Muscle of arm (tissue), 12 donors: ENCODE results near the gene MED22. TPM values are rescaled to one million over a fixed set of nuclear protein-coding genes. Genes with fewer than 3 reads are reported as not detected.
A peak's percentile ranks its signal among the peaks of the same experiment; 100 is the strongest.
"Not testable (repeated sequence)": the region's sequence is repeated elsewhere in the genome, so short reads cannot be mapped to it uniquely, and the experiment has no call there.

Experiments used
- DNase-seq: peaks from one replicate; pipeline ENCODE4 v3.0.0-alpha.2; 2013
- polyA plus RNA-seq, 12 donors: library from polyadenylated mRNA; unstranded; fragments of 120-200 nt; gene quantifications; one replicate each; pipeline ENCODE4 v1.2.1, GENCODE V29; 2013; ENCODE audit not compliant: insufficient read length in 12 of 12

MED22 gene
- polyA plus RNA-seq, 12 donors: 18.8 to 27.5 (median 21.7) TPM; not detected in 1

DNA sequence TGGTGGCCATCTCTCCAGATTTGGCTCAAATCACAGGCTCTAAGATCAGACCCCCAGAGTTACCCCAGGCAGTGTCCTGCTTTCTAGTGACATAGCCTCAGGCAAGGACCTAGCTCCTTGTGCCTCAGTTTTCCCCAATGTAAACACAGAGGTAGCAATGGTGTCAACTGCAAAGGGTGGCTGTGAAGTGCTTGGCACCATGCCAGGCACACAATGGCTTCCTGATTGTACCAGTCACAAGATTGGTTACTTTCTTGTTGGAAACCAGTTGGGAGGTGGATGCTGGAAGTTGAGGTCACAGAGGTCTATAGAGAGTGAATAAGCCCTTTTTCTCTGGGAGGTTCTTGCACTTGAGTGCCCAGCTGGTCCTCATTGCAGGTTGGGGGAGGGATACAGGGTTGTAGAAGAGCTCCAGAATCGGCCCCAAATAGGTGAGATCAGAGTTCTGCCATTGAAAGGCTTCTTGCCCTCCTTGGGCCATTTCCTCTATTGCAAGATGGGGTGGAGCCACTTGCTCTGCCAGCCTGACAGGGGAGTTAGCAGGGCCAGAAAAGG is 30.6 kb upstream of the MED22 start:
- no peak for DNase-seq

DNA sequence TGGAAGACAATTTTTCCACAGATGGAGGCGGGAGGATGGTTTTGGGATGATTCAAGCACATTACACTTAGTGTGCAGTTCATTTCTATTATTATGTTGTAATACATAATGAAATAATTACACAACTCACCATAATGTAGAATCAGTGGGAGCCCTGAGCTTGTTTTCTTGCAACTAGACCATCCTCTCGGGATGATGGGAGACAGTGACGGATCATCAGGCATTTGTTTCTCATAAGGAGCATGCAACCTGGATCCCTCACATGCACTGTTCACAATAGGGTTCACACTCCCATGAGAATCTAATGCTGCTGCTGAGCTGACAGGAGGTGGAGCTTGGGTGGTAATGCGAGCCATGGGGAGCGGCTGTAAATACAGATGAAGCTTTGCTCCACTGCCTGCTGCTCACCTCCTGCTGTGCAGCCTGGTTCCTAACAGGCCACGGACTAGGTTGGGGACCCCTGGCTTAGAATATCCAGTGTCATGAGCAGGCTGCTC is 29.8 kb upstream of the MED22 start:
- DNase-seq: no peak

DNA sequence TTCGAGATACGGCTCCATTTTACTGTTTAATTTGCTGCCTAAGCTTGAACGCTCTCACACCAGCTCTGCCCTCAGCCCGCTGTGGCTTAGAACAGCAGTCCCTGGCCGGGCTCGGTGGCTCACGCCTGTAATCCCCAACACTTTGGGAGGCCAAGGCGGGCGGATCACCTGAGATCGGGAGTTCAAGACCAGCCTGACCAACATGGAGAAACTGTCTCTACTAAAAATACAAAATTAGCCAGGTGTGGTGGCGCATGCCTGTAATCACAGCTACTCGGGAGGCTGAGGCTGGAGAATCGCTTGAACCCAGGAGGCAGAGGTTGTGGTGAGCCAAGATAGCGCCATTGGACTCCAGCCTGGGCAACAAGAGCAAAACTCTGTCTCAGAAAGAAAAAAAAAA is 29.3 kb upstream of the MED22 start:
- DNase-seq: not testable (repeated sequence)

DNA sequence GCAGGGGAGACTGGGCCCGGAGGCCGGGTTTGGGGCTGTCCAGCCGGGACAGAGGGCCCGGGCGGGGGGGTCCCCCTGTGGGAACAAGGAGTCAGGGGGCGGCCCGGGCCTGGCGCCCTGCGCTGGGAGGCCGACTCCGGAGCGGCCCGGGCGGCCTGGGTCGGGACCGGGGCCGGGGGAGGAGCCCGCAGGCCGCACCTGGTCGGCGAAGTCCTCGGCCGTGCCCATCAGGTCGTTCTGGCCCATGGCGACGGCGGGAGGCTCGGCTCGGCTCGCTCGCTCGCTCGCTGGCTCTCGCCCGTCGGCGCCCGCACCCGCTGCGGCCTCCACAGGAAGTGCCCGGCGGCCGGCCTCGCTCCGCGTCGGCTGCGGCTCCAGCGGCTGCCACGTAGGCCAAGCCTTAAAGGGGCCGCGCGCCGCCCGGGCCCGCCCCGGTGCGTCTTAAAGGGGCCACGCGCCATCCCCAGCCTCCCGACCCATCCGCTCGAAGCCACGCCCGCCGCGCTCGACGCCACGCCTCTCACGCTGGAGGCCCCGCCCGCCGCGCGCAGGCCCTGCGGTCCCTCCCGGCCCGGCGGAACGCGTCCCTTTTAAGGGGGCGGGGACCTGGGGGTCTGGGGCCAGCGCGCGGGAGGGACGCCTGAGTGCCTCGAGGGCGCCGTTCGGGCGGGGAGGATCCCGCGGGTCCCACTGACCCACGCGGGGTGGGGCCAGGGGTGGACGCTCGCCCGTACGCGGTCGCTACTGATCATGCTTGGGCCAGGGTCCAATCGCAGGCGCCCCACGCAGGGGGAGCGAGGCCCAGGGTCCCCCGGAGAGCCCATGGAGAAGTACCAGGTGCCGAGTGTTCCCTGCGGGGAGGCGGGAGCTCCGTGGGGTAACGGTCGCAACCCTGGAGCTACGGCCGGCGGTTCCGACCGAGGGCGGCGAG is 28.1 kb upstream of the MED22 start, which contains the start of the genes STKLD1 and SURF4:
TSS of gene STKLD1 (plus strand) at position 643 of the 931 bp plus-strand sequence. CDS start at position 751, 108 bp downstream.
TSS of gene SURF4 (minus strand) at position 337 of the 931 bp plus-strand sequence. CDS start at position 246, 91 bp downstream.
- DNase-seq: peak; percentile 95

DNA sequence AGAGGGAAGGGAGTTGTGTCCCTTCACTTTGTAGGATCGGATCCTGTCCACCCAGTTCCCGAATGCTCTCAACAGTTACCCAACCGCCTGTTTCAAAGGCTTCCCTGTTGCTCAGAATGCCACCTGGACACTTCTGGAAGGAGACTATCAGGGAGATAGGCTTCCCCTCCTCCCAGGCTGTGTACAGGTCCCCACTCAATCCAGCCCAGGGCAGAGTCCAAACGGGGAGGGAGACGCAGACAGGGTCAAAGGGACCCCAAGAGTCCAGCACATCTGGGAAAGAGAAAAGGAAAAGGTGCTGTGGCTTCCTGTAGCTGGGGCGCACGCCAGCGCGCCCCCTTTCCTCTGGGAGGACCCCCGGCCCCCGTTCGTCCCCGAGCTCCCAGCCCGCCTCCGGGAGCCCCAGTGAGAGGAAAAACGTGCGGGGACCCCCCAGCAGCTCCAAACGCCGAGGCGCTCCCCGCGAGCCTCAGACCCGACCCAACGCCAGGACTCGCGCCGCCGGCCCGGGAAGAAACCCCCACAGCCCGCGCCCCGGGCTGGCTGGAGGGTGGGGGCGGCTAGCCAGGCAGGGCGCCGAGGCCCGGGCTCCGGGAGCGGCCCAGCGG is 27.3 kb upstream of the MED22 start:
- DNase-seq: peak; percentile 29

DNA sequence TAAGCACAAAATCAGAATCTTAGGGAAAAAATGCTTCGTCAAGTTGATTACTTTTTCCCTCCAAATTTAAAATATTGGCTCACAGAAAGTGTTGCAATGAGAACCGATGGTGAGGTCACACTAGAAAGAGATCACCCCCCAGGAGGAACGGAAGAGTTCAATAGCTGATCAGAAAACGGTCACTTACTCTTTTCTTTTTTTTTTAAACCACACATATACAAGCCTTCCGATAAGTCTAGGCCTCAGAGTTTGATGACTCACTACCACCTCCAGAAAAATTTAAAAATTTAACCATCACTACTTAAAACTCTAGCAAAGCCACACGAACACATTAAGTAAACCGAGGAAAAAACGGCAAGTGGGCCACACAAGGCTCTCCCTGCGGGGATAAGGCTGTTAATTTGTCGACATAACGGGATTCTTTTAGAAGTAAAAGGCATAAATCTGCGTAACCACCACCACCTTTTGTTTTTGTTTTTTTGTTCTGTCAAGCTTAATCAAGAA is 26.7 kb upstream of the MED22 start:
- no peak for DNase-seq

DNA sequence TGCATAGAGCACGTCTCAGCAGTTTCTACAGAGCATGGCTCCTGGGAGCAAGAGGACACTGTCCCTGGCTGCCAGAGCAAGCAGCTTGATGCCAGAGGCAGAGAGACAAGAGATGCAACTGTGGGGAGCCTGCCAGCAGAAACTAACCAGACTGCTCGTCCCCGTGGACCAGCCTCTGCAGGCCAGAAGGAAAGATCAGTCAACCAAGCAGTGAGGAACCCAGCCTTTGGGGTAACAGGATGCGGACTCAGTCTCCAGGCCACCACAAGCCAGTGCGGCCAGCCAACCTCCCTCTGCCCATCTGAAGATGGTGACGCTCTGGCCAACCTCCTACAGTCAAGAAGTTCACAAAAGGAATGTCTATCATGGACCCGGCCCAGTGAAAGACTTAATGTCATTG is 24.2 kb upstream of the MED22 start:
- DNase-seq: no peak

DNA sequence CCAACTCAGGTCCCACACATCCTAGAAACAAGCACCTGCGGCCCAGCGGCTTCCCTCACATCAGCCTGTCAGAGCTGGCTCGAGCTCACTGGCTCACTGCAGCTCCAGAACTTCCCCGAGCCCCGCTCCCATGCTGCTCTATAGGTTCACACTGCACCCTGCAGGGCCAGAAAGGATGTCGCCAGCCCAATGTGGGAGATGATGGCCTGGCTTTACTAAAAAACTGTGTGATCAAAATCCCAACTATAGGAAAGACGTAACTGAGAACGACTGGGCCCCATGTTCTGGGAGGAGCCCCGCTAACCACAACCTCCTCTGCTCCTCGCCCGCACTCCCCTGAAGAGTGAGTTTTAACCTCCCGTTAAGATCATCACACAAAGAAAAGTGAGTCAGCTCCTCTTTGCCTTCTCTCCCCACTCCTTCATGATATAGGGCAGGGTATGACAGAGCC is 23.4 kb upstream of the MED22 start:
- no peak for DNase-seq

DNA sequence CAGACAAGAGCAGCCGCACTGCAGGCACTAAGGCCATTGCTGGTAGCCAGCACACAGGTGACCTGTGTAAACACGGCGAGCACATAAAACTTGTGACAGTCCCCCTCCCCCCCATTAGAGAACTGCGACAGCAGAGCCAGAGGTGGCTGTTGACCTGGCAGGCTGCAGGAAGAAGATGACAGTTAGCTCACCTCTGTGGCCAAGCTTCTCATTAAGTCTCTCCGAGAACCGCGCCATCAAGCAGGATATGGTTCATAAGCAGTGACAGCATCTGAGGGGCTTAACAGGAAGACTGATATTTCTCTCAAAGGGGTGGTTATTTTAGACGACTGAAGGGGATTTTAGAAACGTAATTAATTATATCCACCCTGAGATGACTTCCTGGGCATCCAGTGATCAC is 22.8 kb upstream of the MED22 start:
- no peak for DNase-seq

DNA sequence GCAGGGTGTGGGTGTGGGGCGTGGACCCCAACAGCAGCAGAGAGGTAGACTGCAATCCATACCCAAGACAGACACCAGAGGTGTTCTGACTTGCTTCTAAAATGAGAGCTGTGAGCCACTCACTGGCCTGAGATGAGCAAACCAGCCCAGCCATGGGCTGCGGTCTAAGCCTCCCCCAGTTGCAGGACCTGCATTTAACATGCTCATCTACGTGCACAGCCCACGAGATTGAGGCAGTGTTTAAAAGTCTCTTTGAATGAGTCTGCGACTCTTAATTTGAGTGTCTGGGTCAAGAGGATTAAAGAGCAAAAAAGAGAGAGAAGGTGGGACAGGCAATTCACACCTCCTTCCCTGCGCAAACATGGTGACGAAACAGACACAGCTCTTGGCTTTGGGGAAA is 22.0 kb upstream of the MED22 start:
- no peak for DNase-seq

DNA sequence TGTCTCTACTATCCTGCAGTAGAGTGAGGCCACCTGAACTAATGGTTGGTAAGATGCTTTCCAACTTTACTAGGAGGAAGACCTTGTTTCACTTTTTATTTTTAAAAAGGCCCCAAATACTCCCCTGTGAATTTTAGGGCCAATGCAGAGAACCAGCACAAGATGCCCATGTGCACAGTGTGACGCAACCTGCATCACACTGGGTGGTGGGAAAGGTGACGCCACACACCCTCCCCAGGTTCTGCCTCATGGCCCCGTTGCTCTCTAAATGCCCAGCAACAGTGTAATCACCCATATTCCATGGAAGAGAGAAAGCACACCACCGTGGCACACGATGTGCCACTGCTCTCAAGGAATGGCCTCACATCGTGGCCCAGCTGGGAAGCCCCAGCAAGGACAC is 21.5 kb upstream of the MED22 start:
- no peak for DNase-seq

DNA sequence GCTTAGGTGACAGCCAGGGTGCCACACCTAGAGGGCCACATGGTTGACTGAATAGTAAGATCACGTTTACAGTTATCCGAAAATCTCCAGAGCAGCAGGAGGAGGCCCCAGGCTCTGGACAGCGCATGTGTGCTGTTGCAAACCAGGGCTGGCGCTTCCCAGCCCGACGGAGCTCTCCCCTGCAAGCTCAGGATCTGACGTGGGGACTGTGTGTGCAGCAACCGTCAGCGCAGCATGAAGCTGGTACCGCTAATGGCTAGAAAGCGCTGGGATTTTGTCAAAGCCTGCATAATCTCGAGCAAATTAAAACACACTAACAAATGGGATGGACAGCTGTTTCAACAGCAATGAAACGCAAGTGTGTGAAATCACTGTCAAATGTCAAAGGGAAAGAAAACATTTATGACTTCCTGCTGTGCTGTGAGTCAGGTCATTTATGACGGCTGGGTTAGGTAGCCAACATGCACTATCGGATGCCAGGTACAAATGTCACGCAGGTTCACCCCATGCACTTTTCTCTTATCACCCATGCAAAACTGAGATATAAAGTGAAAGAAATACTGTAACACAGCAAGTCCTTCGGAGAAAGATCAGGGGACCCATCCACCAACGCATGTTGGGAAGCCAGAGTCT is 20.4 kb upstream of the MED22 start:
- DNase-seq: no peak

DNA sequence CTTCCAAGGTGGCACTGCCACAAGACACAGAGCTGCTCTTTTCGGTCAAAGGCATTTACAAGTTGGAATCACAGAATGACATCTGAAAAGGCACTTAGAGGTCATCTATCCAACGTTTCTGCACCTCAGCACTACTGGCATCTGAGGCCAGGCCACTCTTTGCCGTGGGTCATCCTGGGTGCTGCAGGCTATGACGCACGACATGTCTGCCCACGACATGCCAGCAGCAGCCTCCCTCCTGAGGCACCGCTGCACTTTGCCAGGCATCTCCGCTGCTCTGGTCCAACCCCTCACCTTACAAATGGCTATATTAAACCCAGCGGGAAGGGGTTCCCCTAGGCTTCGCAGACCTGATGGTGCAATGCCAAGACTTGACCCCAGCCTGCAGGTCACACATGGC is 19.8 kb upstream of the MED22 start:
- DNase-seq: no peak

DNA sequence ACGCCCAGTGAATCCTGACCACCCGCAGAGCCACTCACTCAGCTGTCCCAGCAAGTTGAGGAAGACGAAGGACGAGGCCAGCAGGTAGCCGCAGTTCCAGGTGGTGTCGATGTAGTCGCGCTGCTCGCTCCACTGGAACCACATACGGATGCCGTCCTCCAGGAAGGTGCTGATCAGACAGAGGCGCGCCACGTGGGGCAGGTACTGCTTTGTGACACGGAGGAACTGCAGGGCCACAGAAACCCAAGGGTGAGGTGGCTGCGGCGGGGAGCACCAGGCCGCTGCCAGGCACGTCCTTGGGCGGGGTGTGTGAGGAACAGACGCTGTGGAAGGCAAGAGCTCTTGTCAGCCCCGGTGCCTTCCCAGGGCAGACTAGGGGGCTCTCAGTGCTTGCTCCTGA is 19.3 kb upstream of the MED22 start:
- no peak for DNase-seq

DNA sequence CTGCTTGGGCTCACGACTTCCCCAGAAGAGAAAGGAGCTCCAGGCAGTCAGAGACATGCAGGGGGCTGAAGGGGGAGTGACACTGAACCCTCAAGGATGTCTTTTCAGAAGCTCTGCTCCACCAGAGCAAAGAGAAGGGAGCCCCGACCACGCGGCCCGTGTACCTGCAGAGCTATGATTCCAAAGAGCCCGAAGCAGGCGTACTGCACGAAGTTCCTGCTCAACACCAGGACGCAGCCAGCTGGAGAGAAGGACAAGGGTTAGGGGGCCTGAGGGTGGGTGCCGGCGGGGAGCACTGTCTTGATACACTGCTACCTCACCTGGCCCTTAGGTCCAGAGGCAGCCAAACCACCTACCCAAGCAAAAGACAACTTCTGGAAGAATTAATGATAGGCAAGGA is 18.5 kb upstream of the MED22 start:
- DNase-seq: no peak

DNA sequence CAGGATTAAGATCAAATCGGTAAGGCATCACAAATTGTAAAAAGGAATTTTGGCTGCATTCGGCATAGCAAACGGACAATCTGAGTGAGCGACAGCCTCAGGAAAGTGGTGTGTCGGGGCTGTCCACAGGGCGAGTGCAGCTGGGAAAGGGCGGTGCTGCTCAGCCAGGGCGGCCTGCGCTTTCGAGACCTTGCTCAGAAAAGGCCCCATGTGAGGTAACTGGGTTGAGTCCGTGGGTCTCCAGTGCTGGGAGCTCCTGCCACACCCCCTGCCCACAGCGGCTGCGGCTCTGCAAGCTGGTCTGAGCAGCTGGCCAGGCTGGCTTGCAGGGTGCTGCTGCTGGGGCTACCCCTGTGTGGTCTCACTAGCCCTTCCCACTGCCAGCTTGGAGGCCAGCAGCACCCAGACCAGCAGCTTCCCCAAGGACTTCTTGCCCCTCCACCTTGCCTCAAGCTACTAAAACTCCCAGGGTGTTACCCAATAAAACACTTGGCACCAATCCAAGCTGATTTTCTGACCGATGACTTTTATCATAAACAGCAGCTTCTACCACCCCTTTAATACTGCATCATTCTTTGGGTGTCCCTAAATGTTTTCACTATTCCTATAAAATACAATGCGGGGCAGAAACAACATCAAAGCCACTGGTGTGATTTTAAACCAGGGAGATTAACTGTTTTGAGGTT is 14.6 kb upstream of the MED22 start:
- DNase-seq: no peak

DNA sequence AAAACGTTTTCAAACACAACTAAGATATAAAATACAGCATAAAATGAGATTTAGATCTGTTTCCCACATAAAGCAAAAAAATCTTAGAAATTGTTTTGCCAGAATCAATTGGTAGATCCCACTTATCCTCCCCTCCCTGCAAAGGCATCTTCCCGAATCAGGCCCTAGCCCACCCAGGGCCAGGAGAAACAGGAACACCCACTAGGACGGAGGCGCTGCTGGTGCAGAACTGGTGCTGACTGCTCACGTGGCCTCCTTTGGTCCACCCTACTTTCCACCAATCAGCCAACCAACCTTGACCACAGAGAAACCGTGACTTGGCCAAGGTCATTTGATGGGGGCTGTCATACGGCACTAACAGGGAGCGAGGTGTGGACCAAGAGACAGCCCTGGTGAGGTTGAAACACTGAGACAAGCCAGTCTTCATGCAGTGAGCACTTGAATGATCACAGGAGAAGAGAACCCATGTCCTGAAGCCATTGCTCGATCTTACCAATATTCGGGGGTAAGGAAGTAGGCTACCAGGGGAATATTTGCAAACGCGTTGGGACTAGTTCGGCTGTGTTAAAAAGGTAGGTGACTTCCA is 13.7 kb upstream of the MED22 start:
- DNase-seq: no peak

DNA sequence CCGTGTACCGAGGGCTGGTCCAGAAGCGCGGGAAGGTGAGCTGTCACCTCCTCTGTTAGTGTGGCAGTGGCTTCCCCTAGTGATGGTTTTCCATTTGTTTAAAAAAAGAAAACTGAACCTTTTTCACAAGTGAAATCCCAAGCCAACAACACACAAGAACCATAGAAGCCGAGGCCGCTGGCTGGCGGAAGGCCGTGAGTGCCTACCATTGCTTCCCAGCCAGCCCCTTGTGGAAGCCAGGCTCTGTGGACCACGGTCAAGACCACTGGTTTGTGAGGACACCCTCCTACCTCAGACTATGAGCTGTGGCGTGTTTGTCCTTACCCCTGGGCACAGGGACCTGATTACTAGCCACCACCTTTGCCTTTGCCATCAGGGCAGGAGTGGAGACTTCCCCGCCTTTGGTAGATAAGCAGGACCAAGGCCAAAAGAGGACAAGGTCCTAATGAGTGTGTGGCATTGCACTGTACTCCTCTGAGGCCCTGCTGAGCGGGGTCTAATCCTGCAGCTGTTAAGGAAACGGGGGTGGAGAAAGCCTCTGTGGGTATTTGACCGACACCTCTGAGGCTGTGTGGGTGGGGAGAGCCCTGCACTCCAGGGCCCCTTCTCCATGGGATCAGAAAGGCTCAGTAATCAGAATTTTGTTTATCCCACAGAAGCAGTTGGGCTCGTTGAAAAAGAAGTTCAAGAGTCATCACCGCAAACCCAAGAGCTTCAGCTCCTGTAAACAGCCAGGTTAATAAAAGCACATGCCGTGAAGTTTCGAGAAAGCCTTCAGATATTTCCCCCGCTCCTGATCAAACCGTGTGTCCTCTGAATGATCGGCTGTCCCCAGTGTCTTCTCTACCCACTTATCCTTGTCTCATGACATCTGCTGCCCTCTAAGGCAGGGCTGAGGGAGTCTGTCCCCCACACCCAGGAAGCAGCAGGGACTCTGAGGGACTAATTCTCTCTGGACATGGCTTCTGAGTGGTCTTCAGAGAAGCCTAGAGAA is 12.8 kb upstream of the MED22 start:
- DNase-seq: no peak

DNA sequence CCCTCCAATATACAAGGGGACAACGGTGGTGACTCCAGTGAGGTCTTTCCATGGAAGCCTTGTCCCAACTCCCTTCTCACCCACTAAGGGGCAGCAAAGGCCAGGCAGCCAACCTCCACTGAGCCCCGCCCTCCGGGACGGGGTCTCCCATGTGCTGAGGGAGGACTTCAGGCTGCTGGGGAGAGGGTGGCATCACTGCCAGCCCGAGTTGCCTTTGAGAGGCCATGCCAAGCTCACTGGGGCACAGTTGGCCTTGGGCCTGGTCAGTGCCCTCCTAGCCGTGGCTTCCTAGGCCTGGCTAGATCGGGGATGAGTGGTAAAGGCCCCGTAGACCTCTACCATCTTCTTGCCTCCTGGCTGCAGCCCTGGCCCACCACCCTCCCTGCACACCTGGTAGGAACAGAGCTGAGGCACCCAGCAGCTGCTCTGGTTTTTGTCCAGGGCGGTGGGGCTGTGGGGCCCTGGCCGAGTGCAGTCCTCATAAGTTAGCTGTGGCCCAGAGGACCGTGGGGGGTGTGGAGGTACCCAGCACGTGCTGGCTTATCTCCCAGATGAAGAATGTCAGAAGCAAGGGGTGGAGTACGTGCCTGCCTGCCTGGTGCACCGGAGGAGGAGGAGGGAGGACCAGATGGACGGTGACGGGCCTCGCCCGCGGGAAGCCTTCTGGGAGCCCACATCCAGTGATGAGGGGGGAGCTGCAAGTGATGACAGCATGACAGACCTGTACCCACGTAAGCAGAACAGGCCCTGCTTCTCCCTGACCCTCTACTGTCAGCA is 11.7 kb upstream of the MED22 start:
- DNase-seq: no peak
